ENCODE results near the gene CENPP. TPM values are rescaled to one million over a fixed set of nuclear protein-coding genes. Genes with fewer than 3 reads are reported as not detected.

CENPP gene
- total RNA-seq, 1 experiment from 2014 or later, result 14.3 TPM

DNA sequence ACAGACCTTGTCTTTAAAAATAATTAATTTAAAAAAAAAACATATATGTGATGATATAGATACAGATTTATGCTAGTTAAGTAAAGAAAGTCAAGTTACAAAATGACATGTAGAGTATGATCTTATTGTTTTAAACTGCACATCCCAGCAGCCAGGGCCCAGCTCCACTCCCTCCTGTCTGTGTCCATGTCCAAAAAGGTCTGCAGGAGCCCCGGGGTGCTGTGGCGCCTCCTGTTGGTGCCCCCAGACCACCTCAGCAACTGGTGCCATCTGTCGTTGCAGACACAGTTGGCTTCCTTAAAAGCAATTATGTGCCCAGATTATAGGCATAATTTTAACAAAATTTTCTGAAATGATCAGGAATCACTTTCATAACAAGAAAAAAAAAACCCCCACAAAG is 310.9 kb downstream of the CENPP start (continued):
- TF ChIP-seq, protein P1, sequence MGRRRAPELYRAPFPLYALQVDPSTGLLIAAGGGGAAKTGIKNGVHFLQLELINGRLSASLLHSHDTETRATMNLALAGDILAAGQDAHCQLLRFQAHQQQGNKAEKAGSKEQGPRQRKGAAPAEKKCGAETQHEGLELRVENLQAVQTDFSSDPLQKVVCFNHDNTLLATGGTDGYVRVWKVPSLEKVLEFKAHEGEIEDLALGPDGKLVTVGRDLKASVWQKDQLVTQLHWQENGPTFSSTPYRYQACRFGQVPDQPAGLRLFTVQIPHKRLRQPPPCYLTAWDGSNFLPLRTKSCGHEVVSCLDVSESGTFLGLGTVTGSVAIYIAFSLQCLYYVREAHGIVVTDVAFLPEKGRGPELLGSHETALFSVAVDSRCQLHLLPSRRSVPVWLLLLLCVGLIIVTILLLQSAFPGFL (CRISPR knock-in tag; IDR thresholded peaks at IDR 0.05; ENCODE audit: borderline replicate concordance), result no peak
- TF ChIP-seq ZNF416 (CRISPR knock-in tag; IDR thresholded peaks at IDR 0.05) (no peak), FOXK1 (CRISPR knock-in tag; IDR thresholded peaks at IDR 0.05) (no peak), MXD4 (CRISPR knock-in tag; IDR thresholded peaks at IDR 0.05; ENCODE audit: borderline replicate concordance) (no peak)
- TF ChIP-seq, protein P2, sequence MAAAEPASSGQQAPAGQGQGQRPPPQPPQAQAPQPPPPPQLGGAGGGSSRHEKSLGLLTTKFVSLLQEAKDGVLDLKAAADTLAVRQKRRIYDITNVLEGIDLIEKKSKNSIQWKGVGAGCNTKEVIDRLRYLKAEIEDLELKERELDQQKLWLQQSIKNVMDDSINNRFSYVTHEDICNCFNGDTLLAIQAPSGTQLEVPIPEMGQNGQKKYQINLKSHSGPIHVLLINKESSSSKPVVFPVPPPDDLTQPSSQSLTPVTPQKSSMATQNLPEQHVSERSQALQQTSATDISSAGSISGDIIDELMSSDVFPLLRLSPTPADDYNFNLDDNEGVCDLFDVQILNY (CRISPR knock-in tag; IDR thresholded peaks at IDR 0.05), result no peak

DNA sequence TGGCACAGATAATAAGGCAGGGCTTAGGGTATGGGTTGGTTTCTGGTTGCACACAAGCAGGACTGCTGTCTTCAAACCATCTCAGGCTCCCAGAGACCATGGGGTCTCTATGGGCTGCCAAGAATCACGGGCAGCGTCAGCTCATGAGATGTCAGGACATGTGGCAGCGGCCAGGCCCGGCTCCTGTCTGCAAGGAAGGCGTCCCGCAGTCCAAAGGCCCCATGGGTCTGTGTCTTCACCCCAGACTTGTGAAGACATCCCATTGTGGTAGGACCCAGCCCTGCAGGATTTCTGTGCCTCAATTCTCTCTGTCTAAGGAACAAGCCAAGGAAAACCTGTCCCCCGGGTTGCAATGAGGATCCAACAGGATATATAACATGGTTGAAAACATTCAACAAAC is 311.6 kb downstream of the CENPP start:
- H3K4me1 Mint-ChIP-seq, result no peaks in the 10 kb centered on the region
- H3K27ac Mint-ChIP-seq, result no peak overlapping the region
- H3K4me3 Mint-ChIP-seq, result no peak overlapping the region
- H3K9me3 Mint-ChIP-seq, result no peaks in the 10 kb centered on the region
- no peak for ATAC-seq
- peaks cover 15% of the 10 kb centered on the region for H3K36me3 Mint-ChIP-seq
- ChIA-PET POLR2A (no interaction called here), CTCF (no interaction called here)
- no peak for TF ChIP-seq ZNF317 (CRISPR knock-in tag; IDR thresholded peaks at IDR 0.05; ENCODE audit: borderline replicate concordance, low read depth)
- TF ChIP-seq ETV6 (CRISPR knock-in tag; IDR thresholded peaks at IDR 0.05), result no peak
- no peak for TF ChIP-seq SOX15 (CRISPR knock-in tag; IDR thresholded peaks at IDR 0.05)
- TF ChIP-seq, protein P3, sequence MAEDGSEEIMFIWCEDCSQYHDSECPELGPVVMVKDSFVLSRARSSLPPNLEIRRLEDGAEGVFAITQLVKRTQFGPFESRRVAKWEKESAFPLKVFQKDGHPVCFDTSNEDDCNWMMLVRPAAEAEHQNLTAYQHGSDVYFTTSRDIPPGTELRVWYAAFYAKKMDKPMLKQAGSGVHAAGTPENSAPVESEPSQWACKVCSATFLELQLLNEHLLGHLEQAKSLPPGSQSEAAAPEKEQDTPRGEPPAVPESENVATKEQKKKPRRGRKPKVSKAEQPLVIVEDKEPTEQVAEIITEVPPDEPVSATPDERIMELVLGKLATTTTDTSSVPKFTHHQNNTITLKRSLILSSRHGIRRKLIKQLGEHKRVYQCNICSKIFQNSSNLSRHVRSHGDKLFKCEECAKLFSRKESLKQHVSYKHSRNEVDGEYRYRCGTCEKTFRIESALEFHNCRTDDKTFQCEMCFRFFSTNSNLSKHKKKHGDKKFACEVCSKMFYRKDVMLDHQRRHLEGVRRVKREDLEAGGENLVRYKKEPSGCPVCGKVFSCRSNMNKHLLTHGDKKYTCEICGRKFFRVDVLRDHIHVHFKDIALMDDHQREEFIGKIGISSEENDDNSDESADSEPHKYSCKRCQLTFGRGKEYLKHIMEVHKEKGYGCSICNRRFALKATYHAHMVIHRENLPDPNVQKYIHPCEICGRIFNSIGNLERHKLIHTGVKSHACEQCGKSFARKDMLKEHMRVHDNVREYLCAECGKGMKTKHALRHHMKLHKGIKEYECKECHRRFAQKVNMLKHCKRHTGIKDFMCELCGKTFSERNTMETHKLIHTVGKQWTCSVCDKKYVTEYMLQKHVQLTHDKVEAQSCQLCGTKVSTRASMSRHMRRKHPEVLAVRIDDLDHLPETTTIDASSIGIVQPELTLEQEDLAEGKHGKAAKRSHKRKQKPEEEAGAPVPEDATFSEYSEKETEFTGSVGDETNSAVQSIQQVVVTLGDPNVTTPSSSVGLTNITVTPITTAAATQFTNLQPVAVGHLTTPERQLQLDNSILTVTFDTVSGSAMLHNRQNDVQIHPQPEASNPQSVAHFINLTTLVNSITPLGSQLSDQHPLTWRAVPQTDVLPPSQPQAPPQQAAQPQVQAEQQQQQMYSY (CRISPR knock-in tag; IDR thresholded peaks at IDR 0.05), result no peak
- no peak for TF ChIP-seq EMX1 (CRISPR knock-in tag; IDR thresholded peaks at IDR 0.05)
- TF ChIP-seq ZNF138 (CRISPR knock-in tag; conservative IDR thresholded peaks at IDR 0.05), result no peak
- TF ChIP-seq, protein P4, sequence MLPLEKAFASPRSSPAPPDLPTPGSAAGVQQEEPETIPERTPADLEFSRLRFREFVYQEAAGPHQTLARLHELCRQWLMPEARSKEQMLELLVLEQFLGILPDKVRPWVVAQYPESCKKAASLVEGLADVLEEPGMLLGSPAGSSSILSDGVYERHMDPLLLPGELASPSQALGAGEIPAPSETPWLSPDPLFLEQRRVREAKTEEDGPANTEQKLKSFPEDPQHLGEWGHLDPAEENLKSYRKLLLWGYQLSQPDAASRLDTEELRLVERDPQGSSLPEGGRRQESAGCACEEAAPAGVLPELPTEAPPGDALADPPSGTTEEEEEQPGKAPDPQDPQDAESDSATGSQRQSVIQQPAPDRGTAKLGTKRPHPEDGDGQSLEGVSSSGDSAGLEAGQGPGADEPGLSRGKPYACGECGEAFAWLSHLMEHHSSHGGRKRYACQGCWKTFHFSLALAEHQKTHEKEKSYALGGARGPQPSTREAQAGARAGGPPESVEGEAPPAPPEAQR (CRISPR knock-in tag; IDR thresholded peaks at IDR 0.05), result no peak
- TF ChIP-seq ZNF423 (CRISPR knock-in tag; IDR thresholded peaks at IDR 0.05), result no peak
- TF ChIP-seq MXD4 (CRISPR knock-in tag; IDR thresholded peaks at IDR 0.05; ENCODE audit: borderline replicate concordance), result no peak
- TF ChIP-seq GTF2I (CRISPR knock-in tag; conservative IDR thresholded peaks at IDR 0.05), result no peak
- no peak for TF ChIP-seq TEAD1 (CRISPR knock-in tag; IDR thresholded peaks at IDR 0.05)
- no peaks in the 10 kb centered on the region for H3K27me3 Mint-ChIP-seq (ENCODE audit: low read depth)
- no peak for DNase-seq (ENCODE audit: low spot score)

DNA sequence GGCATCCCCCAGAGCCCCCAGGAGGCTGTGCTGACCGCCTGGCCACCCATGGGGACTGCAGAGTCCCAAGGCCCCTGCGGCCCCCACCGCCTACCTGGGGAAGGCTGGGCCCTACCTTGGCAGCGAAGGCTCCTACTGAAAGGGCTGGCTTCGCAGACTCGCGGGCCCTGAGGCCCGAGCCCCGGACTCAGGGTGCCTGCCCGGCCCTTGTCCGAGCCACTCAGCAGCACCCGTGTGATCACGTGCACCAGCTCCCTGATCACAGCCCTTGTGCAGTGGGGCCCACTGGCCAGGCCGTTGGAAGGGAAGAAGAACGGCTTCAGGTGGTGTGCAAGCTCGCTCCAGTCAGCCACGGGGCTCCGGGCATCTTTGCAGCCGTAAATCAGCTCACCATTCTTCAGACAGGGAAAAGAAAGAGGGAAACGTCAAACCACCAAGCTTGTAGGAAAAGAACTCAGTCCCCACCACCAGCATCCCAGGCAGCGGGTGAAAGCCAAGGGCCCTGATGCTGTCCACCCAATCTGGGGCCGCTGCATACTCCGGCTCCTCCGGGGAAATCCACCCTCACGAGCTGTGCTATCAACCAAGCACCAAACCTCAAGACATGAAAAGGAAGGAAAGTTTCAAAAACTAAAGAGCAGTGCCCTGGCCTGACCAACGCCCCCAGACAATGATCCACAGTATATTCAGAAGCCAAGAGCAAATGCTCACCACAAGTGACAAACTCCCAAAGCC is 312.3 kb downstream of the CENPP start:
- CTCF ChIA-PET, result no interaction called here
- Mint-ChIP-seq H3K27me3 (ENCODE audit: low read depth) (no peaks in the 10 kb centered on the region), H3K27ac (no peak overlapping the region)
- TF ChIP-seq, protein P5, sequence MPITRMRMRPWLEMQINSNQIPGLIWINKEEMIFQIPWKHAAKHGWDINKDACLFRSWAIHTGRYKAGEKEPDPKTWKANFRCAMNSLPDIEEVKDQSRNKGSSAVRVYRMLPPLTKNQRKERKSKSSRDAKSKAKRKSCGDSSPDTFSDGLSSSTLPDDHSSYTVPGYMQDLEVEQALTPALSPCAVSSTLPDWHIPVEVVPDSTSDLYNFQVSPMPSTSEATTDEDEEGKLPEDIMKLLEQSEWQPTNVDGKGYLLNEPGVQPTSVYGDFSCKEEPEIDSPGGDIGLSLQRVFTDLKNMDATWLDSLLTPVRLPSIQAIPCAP (CRISPR knock-in tag; IDR thresholded peaks at IDR 0.05), result no peak
- no peak for TF ChIP-seq NR2C2 (CRISPR knock-in tag; IDR thresholded peaks at IDR 0.05)
- TF ChIP-seq KAT7 (CRISPR knock-in tag; IDR thresholded peaks at IDR 0.05; ENCODE audit: borderline replicate concordance), result no peak
- no peak for TF ChIP-seq ZNF423 (CRISPR knock-in tag; IDR thresholded peaks at IDR 0.05)
- TF ChIP-seq NFE2L1 (CRISPR knock-in tag; IDR thresholded peaks at IDR 0.05), result no peak
- TF ChIP-seq, protein P6, sequence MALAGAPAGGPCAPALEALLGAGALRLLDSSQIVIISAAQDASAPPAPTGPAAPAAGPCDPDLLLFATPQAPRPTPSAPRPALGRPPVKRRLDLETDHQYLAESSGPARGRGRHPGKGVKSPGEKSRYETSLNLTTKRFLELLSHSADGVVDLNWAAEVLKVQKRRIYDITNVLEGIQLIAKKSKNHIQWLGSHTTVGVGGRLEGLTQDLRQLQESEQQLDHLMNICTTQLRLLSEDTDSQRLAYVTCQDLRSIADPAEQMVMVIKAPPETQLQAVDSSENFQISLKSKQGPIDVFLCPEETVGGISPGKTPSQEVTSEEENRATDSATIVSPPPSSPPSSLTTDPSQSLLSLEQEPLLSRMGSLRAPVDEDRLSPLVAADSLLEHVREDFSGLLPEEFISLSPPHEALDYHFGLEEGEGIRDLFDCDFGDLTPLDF (CRISPR knock-in tag; IDR thresholded peaks at IDR 0.05), result no peak
- TF ChIP-seq ZNF138 (CRISPR knock-in tag; conservative IDR thresholded peaks at IDR 0.05), result no peak
- TF ChIP-seq, protein P7, sequence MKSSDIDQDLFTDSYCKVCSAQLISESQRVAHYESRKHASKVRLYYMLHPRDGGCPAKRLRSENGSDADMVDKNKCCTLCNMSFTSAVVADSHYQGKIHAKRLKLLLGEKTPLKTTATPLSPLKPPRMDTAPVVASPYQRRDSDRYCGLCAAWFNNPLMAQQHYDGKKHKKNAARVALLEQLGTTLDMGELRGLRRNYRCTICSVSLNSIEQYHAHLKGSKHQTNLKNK (CRISPR knock-in tag; IDR thresholded peaks at IDR 0.05), result no peak
- TF ChIP-seq, protein P8, sequence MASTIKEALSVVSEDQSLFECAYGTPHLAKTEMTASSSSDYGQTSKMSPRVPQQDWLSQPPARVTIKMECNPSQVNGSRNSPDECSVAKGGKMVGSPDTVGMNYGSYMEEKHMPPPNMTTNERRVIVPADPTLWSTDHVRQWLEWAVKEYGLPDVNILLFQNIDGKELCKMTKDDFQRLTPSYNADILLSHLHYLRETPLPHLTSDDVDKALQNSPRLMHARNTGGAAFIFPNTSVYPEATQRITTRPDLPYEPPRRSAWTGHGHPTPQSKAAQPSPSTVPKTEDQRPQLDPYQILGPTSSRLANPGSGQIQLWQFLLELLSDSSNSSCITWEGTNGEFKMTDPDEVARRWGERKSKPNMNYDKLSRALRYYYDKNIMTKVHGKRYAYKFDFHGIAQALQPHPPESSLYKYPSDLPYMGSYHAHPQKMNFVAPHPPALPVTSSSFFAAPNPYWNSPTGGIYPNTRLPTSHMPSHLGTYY (CRISPR knock-in tag; IDR thresholded peaks at IDR 0.05), result no peak

More for the DNA sequence above, 312.3 kb downstream of the CENPP start:
- no peaks in the 10 kb centered on the region for H3K9me3 Mint-ChIP-seq
- ATAC-seq, result no peak
- H3K4me3 Mint-ChIP-seq, result no peak overlapping the region
- no peaks in the 10 kb centered on the region for H3K4me1 Mint-ChIP-seq
- POLR2A ChIA-PET, result no interaction called here
- no peak for DNase-seq (ENCODE audit: low spot score)
- peaks cover 15% of the 10 kb centered on the region for H3K36me3 Mint-ChIP-seq
